NCI-H1694 treated with DMSO at 0.1 percent for 48 hours (cell line): Measurements from ENCODE around the gene ING1.
"Not testable (repeated sequence)": the region's sequence is repeated elsewhere in the genome, so short reads cannot be mapped to it uniquely, and the experiment has no call there.

Source experiments
- DNase-seq: peaks from one replicate; lab custom pipeline; 2025; lab: John Stamatoyannopoulos, UW

ING1 gene

GRCh38 chr13:110695774-110696173, 17.7 kb upstream of the ING1 start:
- not testable (repeated sequence) for DNase-seq

GRCh38 chr13:110696776-110697175, 16.7 kb upstream of the ING1 start:
- DNase-seq = no peak

- no peak for DNase-seq
Observed at GRCh38 chr13:110697842-110698241, 15.7 kb upstream of the ING1 start.

- no peak for DNase-seq
Observed at GRCh38 chr13:110698689-110699088, 14.8 kb upstream of the ING1 start.

GRCh38 chr13:110699148-110700145, 14.1 kb upstream of the ING1 start:
- no peak for DNase-seq

GRCh38 chr13:110700186-110700585, 13.3 kb upstream of the ING1 start:
- no peak for DNase-seq

GRCh38 chr13:110700641-110701040, 12.9 kb upstream of the ING1 start:
- no peak for DNase-seq

- not testable (repeated sequence) for DNase-seq
Observed at GRCh38 chr13:110701061-110701460, 12.4 kb upstream of the ING1 start.

GRCh38 chr13:110702089-110702488, 11.4 kb upstream of the ING1 start:
- DNase-seq = no peak

GRCh38 chr13:110702591-110703526, 10.6 kb upstream of the ING1 start:
- no peak for DNase-seq

GRCh38 chr13:110705356-110705825, 8.1 kb upstream of the ING1 start:
- DNase-seq = no peak

GRCh38 chr13:110705826-110706569, 7.5 kb upstream of the ING1 start, which contains the start of gene CARS2:
CARS2 (minus strand) TSS chr13:110706116; CDS start chr13:110706093, 23 bp downstream.
- peak; percentile 95 for DNase-seq

GRCh38 chr13:110706570-110707372, 6.7 kb upstream of the ING1 start:
- no peak for DNase-seq

- DNase-seq = peak; percentile 84
Observed at GRCh38 chr13:110712081-110712848, 1.2 kb upstream of the ING1 start.

GRCh38 chr13:110712849-110713641, 455 bp upstream of the ING1 start:
- peak; percentile 97 for DNase-seq

- DNase-seq = no peak
Observed at GRCh38 chr13:110713981-110714796, 689 bp downstream of the ING1 start.

- DNase-seq = peak; percentile 58
Observed at GRCh38 chr13:110714797-110715394, 1.4 kb downstream of the ING1 start.
